Smooth muscle cell (in vitro differentiated cells): ENCODE data around the gene CLCN4. TPM values are rescaled to one million over a fixed set of nuclear protein-coding genes. Genes with fewer than 3 reads are reported as not detected.

Experiments
- DNase-seq: peaks from one replicate; lab custom pipeline; 2025; ENCODE audit not compliant: unreplicated experiment; lab: John Stamatoyannopoulos, UW
- H2AFZ ChIP-seq: fragments of 200-600 bp; sonication (generic); 2 replicates; pipeline ENCODE4 v1.6.0; 2016; ENCODE audit warnings: antibody characterized with exemption, low read depth, mild to moderate bottlenecking
- H3F3A ChIP-seq: fragments of 200-600 bp; sonication (generic); 2 replicates; pipeline ENCODE4 v1.6.0; 2017; ENCODE audit warnings: antibody characterized with exemption, low read depth
- H3K27ac ChIP-seq: fragments of 200-600 bp; sonication (generic); 2 replicates; pipeline ENCODE4 v1.5.1; 2016; ENCODE audit warnings: low read depth, mild to moderate bottlenecking
- H3K27me3 ChIP-seq: fragments of 200-600 bp; sonication (generic); 2 replicates; pipeline ENCODE4 v1.6.1; 2016; ENCODE audit warnings: low read depth, mild to moderate bottlenecking
- H3K36me3 ChIP-seq: fragments of 200-600 bp; sonication (generic); 2 replicates; pipeline ENCODE4 v1.5.1; 2016; ENCODE audit warnings: low read depth
- H3K4me1 ChIP-seq: fragments of 200-600 bp; sonication (generic); 2 replicates; pipeline ENCODE4 v1.5.1; 2016; ENCODE audit warnings: low read depth
- H3K4me2 ChIP-seq: fragments of 200-600 bp; sonication (generic); 2 replicates; pipeline ENCODE4 v1.6.0; 2016; ENCODE audit warnings: mild to moderate bottlenecking
- H3K4me3 ChIP-seq: fragments of 200-600 bp; sonication (generic); 2 replicates; pipeline ENCODE4 v1.5.1; 2016; ENCODE audit warnings: mild to moderate bottlenecking
- H3K79me2 ChIP-seq: fragments of 200-600 bp; sonication (generic); 2 replicates; pipeline ENCODE4 v1.6.0; 2016; ENCODE audit warnings: low read depth, mild to moderate bottlenecking
- H3K9ac ChIP-seq: fragments of 200-600 bp; sonication (generic); 2 replicates; pipeline ENCODE4 v1.6.0; 2016; ENCODE audit warnings: low read depth
- H3K9me3 ChIP-seq: fragments of 200-600 bp; sonication (generic); replicated peaks from 2 replicates; pipeline ENCODE4 v1.5.1; 2016; ENCODE audit warnings: low read depth
- H4K20me1 ChIP-seq: fragments of 200-600 bp; sonication (generic); 2 replicates; pipeline ENCODE4 v1.6.0; 2016; ENCODE audit warnings: low read depth
- CTCF ChIP-seq: fragments of 200-600 bp; sonication (generic); IDR thresholded peaks from 2 replicates; pipeline ENCODE4 v1.5.1; 2017; ENCODE audit warnings: borderline replicate concordance, mild to moderate bottlenecking, antibody characterized with exemption; ENCODE audit not compliant: insufficient read depth, poor library complexity, severe bottlenecking
- WGBS: methylation state at CpG from one replicate; pipeline ENCODE4 v1.1.7; 2016; ENCODE audit warnings: low lambda C conversion rate; 5-methylcytosine and 5-hydroxymethylcytosine counted together
- polyA plus RNA-seq: library from polyadenylated mRNA; unstranded; fragments of >200 nt; fragmentation: Nextera tagmentation; extraction: Ambion mirVana; gene quantifications from 2 replicates; pipeline ENCODE4 v1.2.1, GENCODE V29; 2016
- total RNA-seq: library from RNA; depleted of rRNA; stranded (reverse); fragments of >200 nt; gene quantifications from 2 replicates; pipeline ENCODE4 v1.2.3, GENCODE V29; 2014

CLCN4 gene
- total and polyA plus RNA-seq, 2 experiments from 2014 or later: 2.5 to 3.1 TPM

- Histone ChIP-seq H3K4me2 (no peak overlapping the region), H3F3A (no peaks in the 10 kb centered on the region), H3K36me3 (no peaks in the 10 kb centered on the region), H3K27ac (no peak overlapping the region), H3K27me3 (no peaks in the 10 kb centered on the region), H4K20me1 (no peaks in the 10 kb centered on the region), H2AFZ (no peak overlapping the region), H3K79me2 (no peaks in the 10 kb centered on the region), H3K9me3 (no peaks in the 10 kb centered on the region), H3K9ac (no peak overlapping the region), H3K4me3 (no peak overlapping the region), H3K4me1 (peaks cover 22% of the 10 kb centered on the region)
- 78% methylated on average over 4 of the region's 4 CpGs for WGBS
- TF ChIP-seq CTCF: no peak
- DNase-seq: no peak
These were observed 1.6 kb upstream of the CLCN4 start for GRCh38 chrX:10155137-10155536.

GRCh38 chrX:10157032-10157341 is 212 bp downstream of the CLCN4 start:
- H4K20me1 ChIP-seq: no peaks in the 10 kb centered on the region
- H3K4me3 ChIP-seq: peak overlapping the region; percentile 41
- H3K79me2 ChIP-seq: no peaks in the 10 kb centered on the region
- no peaks in the 10 kb centered on the region for H3K27me3 ChIP-seq
- H3K9ac ChIP-seq: peak overlapping the region; percentile 8
- H3F3A ChIP-seq: no peaks in the 10 kb centered on the region
- peak overlapping the region; percentile 81 for H3K4me2 ChIP-seq
- H2AFZ ChIP-seq: peak overlapping the region; percentile 60
- DNase-seq: no peak
- no peak for TF ChIP-seq CTCF
- H3K4me1 ChIP-seq: peaks cover 22% of the 10 kb centered on the region
- no peaks in the 10 kb centered on the region for H3K9me3 ChIP-seq
- no peaks in the 10 kb centered on the region for H3K36me3 ChIP-seq
- WGBS: 47% methylated on average over 7 of the region's 7 CpGs
- peak overlapping the region; percentile 11 for H3K27ac ChIP-seq

DNA sequence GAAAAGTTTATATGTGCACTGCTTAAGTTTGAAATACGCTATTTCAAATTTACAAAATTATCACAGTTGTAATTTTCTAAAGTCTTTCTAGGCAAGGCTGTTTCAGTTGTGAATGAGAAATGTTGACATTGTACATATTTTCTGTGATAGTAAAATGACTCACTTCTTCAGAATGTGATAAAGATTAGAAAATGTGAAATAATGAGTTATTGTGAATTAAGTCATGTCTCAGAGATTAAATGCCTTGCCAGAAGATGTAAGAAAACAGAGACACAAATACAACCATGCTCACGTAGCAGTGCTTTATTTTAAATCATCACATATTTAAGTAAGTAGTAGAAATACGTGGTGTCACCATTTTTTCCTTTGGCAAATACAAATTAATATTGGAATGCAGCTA is 768 bp downstream of the CLCN4 start:
- no peaks in the 10 kb centered on the region for H3K79me2 ChIP-seq
- H3K36me3 ChIP-seq: no peaks in the 10 kb centered on the region
- H3K4me2 ChIP-seq: peak overlapping the region; percentile 81
- WGBS: 43% methylated on average over 3 of the region's 3 CpGs
- H4K20me1 ChIP-seq: no peaks in the 10 kb centered on the region
- no peak for TF ChIP-seq CTCF
- peak overlapping the region; percentile 11 for H3K27ac ChIP-seq
- no peaks in the 10 kb centered on the region for H3F3A ChIP-seq
- H3K27me3 ChIP-seq: no peaks in the 10 kb centered on the region
- H3K9me3 ChIP-seq: no peaks in the 10 kb centered on the region
- no peak overlapping the region for H2AFZ ChIP-seq
- H3K4me3 ChIP-seq: peak overlapping the region; percentile 41
- peak overlapping the region; percentile 8 for H3K9ac ChIP-seq
- peaks cover 22% of the 10 kb centered on the region for H3K4me1 ChIP-seq
- DNase-seq: no peak

DNA sequence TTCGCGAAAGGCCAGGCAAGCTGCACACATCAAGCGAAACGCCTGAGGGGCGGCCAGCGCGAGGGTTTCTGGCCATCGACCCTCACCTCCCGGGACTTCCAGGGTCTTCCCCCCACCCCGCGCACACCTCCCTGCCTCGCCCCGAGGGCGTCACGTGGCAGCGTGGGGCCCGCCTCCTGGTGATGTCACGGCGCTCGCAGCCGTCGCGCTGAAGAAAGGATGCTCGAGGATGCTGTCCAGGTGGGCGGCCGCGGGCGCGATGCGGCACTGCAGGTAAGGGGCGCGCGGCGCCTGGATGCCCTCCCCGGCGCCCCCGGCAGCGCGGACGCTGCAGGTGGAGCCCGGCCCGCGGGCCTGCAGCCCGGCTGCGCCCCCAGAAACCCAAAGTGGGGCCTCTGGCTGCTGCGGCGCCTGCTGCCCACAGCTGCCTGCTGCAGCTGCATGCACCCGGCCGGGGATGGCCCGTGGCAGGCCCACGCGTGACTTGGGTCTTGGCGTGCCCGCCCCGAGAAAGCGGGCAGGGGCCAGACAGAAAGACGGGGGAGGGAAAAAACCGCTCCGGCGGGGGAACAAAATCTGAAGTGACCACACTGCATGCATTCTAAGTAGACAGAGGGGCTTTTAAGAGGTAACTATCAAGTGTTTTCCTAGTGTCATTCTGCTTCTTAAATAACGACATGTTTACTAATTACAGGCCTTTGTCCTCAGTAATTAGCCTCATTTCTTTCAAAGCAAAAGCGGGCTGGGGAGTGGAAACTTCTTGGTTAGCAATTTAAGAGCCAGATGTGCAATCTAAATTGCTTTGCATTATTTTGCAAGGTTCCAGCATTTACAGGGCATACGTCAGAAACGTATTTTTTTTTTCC is 1.7 kb downstream of the CLCN4 start:
- peak overlapping the region; percentile 81 for H3K4me2 ChIP-seq
- no peak for TF ChIP-seq CTCF
- DNase-seq: no peak
- H3K4me3 ChIP-seq: peak overlapping the region; percentile 41
- H3K27me3 ChIP-seq: no peaks in the 10 kb centered on the region
- H3K9ac ChIP-seq: no peak overlapping the region
- no peaks in the 10 kb centered on the region for H3K79me2 ChIP-seq
- no peak overlapping the region for H3K27ac ChIP-seq
- no peak overlapping the region for H2AFZ ChIP-seq
- H3K4me1 ChIP-seq: peaks cover 22% of the 10 kb centered on the region
- H3K36me3 ChIP-seq: no peaks in the 10 kb centered on the region
- H3K9me3 ChIP-seq: no peaks in the 10 kb centered on the region
- WGBS: 50% methylated on average over 62 of the region's 64 CpGs
- H3F3A ChIP-seq: no peaks in the 10 kb centered on the region
- no peaks in the 10 kb centered on the region for H4K20me1 ChIP-seq
